Glutamatergic neuron (in vitro differentiated cells): ENCODE data around the gene RRP1B. TPM values are rescaled to one million over a fixed set of nuclear protein-coding genes. Genes with fewer than 3 reads are reported as not detected.

ENCODE experiments used
- DNase-seq: peaks from one replicate; pipeline ENCODE4 v3.0.0; 2022
- H3K27ac Mint-ChIP-seq: one replicate; pipeline ENCODE4 v1.8.0; 2020; ENCODE audit warnings: mild to moderate bottlenecking, mixed read lengths, inconsistent platforms; ENCODE audit not compliant: unreplicated experiment
- H3K27me3 Mint-ChIP-seq: one replicate; pipeline ENCODE4 v1.8.0; 2020; ENCODE audit warnings: mild to moderate bottlenecking, moderate library complexity, mixed read lengths, inconsistent platforms; ENCODE audit not compliant: unreplicated experiment
- H3K36me3 Mint-ChIP-seq: one replicate; pipeline ENCODE4 v1.8.0; 2020; ENCODE audit warnings: mild to moderate bottlenecking, mixed read lengths, inconsistent platforms; ENCODE audit not compliant: unreplicated experiment
- H3K4me1 Mint-ChIP-seq: one replicate; pipeline ENCODE4 v1.8.0; 2020; ENCODE audit warnings: mild to moderate bottlenecking, low read depth, mixed read lengths, inconsistent platforms; ENCODE audit not compliant: unreplicated experiment
- H3K4me3 Mint-ChIP-seq: one replicate; pipeline ENCODE4 v1.8.0; 2020; ENCODE audit warnings: mild to moderate bottlenecking, mixed read lengths, inconsistent platforms; ENCODE audit not compliant: unreplicated experiment
- H3K9me3 Mint-ChIP-seq: one replicate; pipeline ENCODE4 v1.8.0; 2020; ENCODE audit warnings: mild to moderate bottlenecking, moderate library complexity, mixed read lengths, inconsistent platforms; ENCODE audit not compliant: unreplicated experiment
- CTCF ChIP-seq: fragments of 200-600 bp; sonication (generic); IDR thresholded peaks from one replicate; pipeline ENCODE4 v1.5.0; 2021; ENCODE audit not compliant: partially characterized antibody, unreplicated experiment
- total RNA-seq: library from RNA; stranded (reverse); fragmentation: NEBNext Ultra II Directional; extraction: Animal tissue kit (Norgen Biotek cat#: 25700); gene quantifications from one replicate; pipeline ENCODE4 v1.2.1, GENCODE V29; 2021; ENCODE audit not compliant: unreplicated experiment

Gene RRP1B
- total RNA-seq, 1 donor from 2014 or later: 41.2 TPM

GRCh38 chr21:43662286-43662685 lies 2.9 kb downstream of the RRP1B start:
- Mint-ChIP-seq H3K27me3 (peaks cover 13% of the 10 kb centered on the region), H3K9me3 (peaks cover 4% of the 10 kb centered on the region), H3K4me1 (peaks cover 10% of the 10 kb centered on the region), H3K27ac (no peak overlapping the region), H3K4me3 (no peak overlapping the region), H3K36me3 (peaks cover 8% of the 10 kb centered on the region)
- no peak for DNase-seq
- TF ChIP-seq CTCF: no peak

GRCh38 chr21:43663033-43663432 lies 3.7 kb downstream of the RRP1B start:
- H3K36me3 Mint-ChIP-seq: peaks cover 11% of the 10 kb centered on the region
- H3K4me3 Mint-ChIP-seq: no peak overlapping the region
- no peak for TF ChIP-seq CTCF
- peaks cover 4% of the 10 kb centered on the region for H3K9me3 Mint-ChIP-seq
- DNase-seq: no peak
- peaks cover 13% of the 10 kb centered on the region for H3K27me3 Mint-ChIP-seq
- peaks cover 10% of the 10 kb centered on the region for H3K4me1 Mint-ChIP-seq
- H3K27ac Mint-ChIP-seq: no peak overlapping the region

GRCh38 chr21:43664358-43664757 lies 5.0 kb downstream of the RRP1B start:
- Mint-ChIP-seq H3K4me1 (peaks cover 10% of the 10 kb centered on the region), H3K36me3 (peaks cover 11% of the 10 kb centered on the region), H3K27ac (no peak overlapping the region), H3K9me3 (peaks cover 4% of the 10 kb centered on the region), H3K4me3 (no peak overlapping the region), H3K27me3 (peaks cover 11% of the 10 kb centered on the region)
- no peak for DNase-seq
- TF ChIP-seq CTCF: no peak

- H3K9me3 Mint-ChIP-seq: no peaks in the 10 kb centered on the region
- peaks cover 11% of the 10 kb centered on the region for H3K36me3 Mint-ChIP-seq
- no peak for TF ChIP-seq CTCF
- no peak overlapping the region for H3K4me3 Mint-ChIP-seq
- no peak for DNase-seq
- no peak overlapping the region for H3K27ac Mint-ChIP-seq
- peaks cover 3% of the 10 kb centered on the region for H3K27me3 Mint-ChIP-seq
- H3K4me1 Mint-ChIP-seq: peaks cover 5% of the 10 kb centered on the region
These were observed 6.5 kb downstream of the RRP1B start for GRCh38 chr21:43665879-43666278.

GRCh38 chr21:43667191-43667904 lies 8.0 kb downstream of the RRP1B start:
- Mint-ChIP-seq H3K9me3 (no peaks in the 10 kb centered on the region), H3K4me1 (no peaks in the 10 kb centered on the region), H3K36me3 (peaks cover 11% of the 10 kb centered on the region), H3K27me3 (no peaks in the 10 kb centered on the region), H3K4me3 (no peak overlapping the region), H3K27ac (no peak overlapping the region)
- no peak for DNase-seq
- no peak for TF ChIP-seq CTCF
